ENCODE measurements around the gene IL4R. TPM values are rescaled to one million over a fixed set of nuclear protein-coding genes. Genes with fewer than 3 reads are reported as not detected.

The IL4R gene
- total RNA-seq, 1 donor from 2014 or later, result 41.0 TPM

DNA sequence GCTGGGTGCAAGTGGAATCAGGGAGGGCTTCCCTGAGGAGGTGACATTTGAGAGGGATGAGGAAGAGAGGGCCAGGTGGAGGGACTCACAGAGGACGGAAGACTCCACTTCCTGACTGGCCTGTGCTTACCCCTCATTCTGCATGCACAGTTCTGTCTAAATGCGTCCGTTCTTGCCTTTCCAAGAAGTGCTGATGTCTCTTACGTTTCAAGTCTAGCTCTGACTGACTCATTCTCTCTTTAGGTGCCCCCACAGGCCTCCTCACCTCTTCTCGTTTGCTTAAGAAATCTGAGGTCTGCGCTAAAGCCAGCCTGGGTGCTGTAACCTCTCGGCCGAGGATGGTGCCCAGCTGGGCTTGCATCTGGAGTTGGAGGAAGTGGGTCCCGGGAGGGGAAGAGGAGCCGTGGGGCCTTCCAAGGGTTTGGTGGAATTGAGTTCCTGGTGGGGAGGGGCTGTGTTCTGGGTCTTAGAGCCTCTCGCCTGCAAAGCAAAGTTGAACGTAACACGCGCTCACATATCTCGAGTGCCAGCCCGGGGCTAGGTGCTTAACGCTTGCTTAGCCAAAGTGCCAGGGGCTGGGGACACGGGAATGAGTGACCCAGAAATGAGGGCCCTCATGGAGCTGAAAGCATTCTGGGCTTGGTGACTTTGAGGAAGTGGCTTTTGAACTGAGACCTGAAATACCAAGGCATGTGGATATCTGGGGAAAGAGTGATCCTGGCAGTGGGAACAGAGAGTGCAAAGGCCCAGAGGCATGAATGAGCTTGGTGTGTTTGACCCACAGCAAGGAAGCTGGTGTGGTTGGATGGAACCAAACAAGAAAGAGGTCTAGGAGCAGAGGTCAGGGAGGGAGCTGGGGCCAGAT is 4.8 kb downstream of the IL4R start:
- H3K4me1 Mint-ChIP-seq (ENCODE audit: low read depth), result peaks cover 61% of the 10 kb centered on the region
- no peaks in the 10 kb centered on the region for H3K27me3 Mint-ChIP-seq (ENCODE audit: low read depth)
- H3K36me3 Mint-ChIP-seq (ENCODE audit: low read depth), result peaks cover 1% of the 10 kb centered on the region
- TF ChIP-seq, protein P1, sequence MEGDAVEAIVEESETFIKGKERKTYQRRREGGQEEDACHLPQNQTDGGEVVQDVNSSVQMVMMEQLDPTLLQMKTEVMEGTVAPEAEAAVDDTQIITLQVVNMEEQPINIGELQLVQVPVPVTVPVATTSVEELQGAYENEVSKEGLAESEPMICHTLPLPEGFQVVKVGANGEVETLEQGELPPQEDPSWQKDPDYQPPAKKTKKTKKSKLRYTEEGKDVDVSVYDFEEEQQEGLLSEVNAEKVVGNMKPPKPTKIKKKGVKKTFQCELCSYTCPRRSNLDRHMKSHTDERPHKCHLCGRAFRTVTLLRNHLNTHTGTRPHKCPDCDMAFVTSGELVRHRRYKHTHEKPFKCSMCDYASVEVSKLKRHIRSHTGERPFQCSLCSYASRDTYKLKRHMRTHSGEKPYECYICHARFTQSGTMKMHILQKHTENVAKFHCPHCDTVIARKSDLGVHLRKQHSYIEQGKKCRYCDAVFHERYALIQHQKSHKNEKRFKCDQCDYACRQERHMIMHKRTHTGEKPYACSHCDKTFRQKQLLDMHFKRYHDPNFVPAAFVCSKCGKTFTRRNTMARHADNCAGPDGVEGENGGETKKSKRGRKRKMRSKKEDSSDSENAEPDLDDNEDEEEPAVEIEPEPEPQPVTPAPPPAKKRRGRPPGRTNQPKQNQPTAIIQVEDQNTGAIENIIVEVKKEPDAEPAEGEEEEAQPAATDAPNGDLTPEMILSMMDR (IDR thresholded peaks at IDR 0.05), result no peak
- peak overlapping the region; percentile 85 for H3K27ac Mint-ChIP-seq (ENCODE audit: unreplicated experiment)
- peak overlapping the region; percentile 29 for H3K4me3 Mint-ChIP-seq (ENCODE audit: unreplicated experiment)
- DNase-seq (ENCODE audit: low spot score), result peak; percentile 67
- H3K9me3 Mint-ChIP-seq (ENCODE audit: low read depth), result no peaks in the 10 kb centered on the region

DNA sequence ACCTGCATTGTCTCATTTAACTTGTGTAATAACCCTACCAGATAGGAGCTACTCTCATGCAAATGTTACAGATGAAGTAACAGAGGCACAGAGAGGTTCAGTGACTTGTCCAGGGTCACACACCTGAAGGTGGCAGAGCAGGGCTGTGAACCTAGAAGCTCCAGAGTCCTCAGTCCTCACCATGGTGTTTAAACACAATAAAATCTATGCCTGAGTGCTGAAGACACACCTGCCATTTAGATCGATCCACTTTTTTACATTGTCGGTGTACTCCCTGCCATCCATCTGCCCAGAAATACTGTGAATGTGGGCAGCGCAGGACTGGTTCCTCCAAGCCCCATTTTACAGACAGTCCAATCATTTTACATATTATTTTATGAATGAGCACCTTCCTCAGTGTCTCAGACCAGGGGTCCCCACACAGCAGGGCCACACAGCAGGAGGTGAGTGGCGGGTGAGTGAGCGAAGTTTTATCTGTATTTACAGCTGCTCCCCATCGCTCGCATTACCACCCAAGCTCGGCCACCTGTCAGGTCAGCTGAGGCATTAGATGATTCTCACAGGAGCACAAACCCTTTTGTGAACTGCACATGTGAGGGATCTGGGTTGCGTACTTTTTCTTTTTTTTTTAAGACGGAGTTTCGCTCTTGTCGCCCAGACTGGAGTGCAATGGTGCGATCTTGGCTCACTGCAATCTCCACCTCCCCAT is 5.6 kb downstream of the IL4R start:
- H3K9me3 Mint-ChIP-seq (ENCODE audit: low read depth), result no peaks in the 10 kb centered on the region
- H3K36me3 Mint-ChIP-seq (ENCODE audit: low read depth), result peaks cover 1% of the 10 kb centered on the region
- TF ChIP-seq, protein P1 (IDR thresholded peaks at IDR 0.05), result no peak
- peak overlapping the region; percentile 85 for H3K27ac Mint-ChIP-seq (ENCODE audit: unreplicated experiment)
- DNase-seq (ENCODE audit: low spot score), result peak; percentile 50
- peaks cover 60% of the 10 kb centered on the region for H3K4me1 Mint-ChIP-seq (ENCODE audit: low read depth)
- no peaks in the 10 kb centered on the region for H3K27me3 Mint-ChIP-seq (ENCODE audit: low read depth)
- H3K4me3 Mint-ChIP-seq (ENCODE audit: unreplicated experiment), result no peak overlapping the region

DNA sequence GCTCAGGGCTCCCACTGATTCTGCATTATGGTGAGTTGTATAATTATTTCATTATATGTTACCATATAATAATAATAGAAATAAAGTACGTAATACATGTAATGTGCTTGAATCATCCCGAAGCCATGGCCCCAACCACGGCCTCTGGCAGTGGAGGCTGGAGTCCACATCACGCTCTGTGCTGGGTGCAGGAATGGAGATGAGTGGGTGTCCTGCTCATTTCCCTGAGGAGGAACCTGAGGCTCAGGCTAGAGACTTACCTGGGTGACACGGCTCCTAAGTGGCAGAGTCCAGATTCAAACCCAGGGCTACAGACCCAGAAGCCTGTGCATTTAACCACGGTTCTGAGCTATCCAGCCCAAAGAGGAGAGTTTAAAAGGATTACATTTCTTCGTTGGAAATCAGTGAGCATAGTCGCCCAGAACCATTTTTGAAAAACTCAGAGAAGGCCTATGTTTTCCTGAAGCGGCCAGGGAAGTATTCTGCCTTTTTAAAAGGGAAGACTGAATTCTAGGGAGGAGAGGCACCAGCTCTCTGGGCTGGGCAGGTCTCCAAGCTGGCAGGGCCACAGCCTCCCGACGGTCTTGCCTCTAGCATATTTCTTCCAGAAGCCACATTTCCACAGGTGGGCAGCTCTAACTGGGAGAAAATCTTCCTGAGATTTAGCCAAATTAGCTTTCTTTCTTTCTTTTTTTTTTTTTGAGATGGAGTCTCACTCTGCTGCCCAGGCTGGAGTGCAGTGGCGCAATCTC is 6.7 kb downstream of the IL4R start:
- Mint-ChIP-seq H3K9me3 (ENCODE audit: low read depth) (no peaks in the 10 kb centered on the region), H3K27ac (ENCODE audit: unreplicated experiment) (peak overlapping the region; percentile 45), H3K4me3 (ENCODE audit: unreplicated experiment) (no peak overlapping the region), H3K4me1 (ENCODE audit: low read depth) (peaks cover 51% of the 10 kb centered on the region), H3K27me3 (ENCODE audit: low read depth) (no peaks in the 10 kb centered on the region), H3K36me3 (ENCODE audit: low read depth) (peaks cover 1% of the 10 kb centered on the region)
- peak; percentile 54 for DNase-seq (ENCODE audit: low spot score)
- TF ChIP-seq, protein P1 (IDR thresholded peaks at IDR 0.05), result no peak

DNA sequence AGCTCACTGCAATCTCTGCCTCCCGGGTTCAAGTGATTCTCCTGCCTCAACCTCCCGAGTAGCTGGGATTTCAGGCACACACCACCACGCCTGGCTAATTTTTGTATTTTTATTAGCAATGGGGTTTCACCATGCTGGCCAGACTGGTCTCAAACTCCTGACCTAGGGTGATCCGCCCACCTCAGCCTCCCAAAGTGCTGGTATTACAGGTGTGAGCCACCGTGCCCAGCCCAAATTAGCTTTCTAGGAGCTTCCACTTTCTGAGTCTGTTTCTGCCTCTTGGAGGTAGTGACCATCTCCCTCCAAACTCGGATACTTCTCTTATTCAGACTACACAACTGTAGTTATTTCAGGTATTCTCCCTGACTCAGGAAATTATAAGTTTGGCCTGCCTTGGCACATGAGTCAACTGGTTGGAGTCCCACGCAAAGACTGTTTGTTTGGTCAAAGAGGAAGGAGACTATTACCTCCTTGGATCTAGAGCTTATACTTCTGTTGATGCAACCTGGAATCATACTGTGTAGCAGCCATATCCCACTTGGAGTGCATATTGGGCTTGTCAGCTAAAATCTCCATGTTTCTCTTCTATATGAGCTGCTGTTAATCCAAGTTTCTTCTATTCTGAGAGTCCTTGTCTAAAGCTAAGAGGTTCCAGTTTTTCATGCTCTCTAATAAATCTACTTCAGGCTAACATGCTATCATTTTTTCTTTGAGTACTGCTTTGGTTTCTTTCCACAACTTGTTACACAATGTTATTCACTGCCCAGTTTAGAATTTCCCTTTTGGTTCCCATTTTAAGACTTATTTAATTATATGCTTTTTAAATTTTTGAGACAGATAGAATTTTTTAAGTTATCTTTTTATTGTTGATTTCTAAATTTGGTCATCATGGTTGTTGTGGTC is 7.5 kb downstream of the IL4R start:
- Mint-ChIP-seq H3K4me3 (ENCODE audit: unreplicated experiment) (no peak overlapping the region), H3K36me3 (ENCODE audit: low read depth) (peaks cover 1% of the 10 kb centered on the region), H3K9me3 (ENCODE audit: low read depth) (no peaks in the 10 kb centered on the region), H3K4me1 (ENCODE audit: low read depth) (peaks cover 49% of the 10 kb centered on the region), H3K27ac (ENCODE audit: unreplicated experiment) (no peak overlapping the region), H3K27me3 (ENCODE audit: low read depth) (no peaks in the 10 kb centered on the region)
- TF ChIP-seq, protein P1 (IDR thresholded peaks at IDR 0.05), result no peak
- DNase-seq (ENCODE audit: low spot score), result peak; percentile 41

Data from chondrocyte (in vitro differentiated cells).